Mesothelial cell of epicardium (in vitro differentiated cells): Measurements from ENCODE around the gene ID2. TPM values are rescaled to one million over a fixed set of nuclear protein-coding genes. Genes with fewer than 3 reads are reported as not detected.

Experiments used
- DNase-seq, 2 experiments: peaks; one replicate each; pipeline ENCODE4 v3.0.0; 2021; ENCODE audit warnings: low spot score in 2 of 2; ENCODE audit not compliant: unreplicated experiment in 2 of 2
- H3K27ac Mint-ChIP-seq: 2 replicates; pipeline ENCODE4 v1.8.0; 2021; ENCODE audit warnings: mixed read lengths
- H3K27me3 Mint-ChIP-seq: 2 replicates; pipeline ENCODE4 v1.8.0; 2021; ENCODE audit warnings: low read depth, mixed read lengths
- H3K36me3 Mint-ChIP-seq: 2 replicates; pipeline ENCODE4 v1.8.0; 2021; ENCODE audit warnings: mixed read lengths
- H3K4me1 Mint-ChIP-seq: 2 replicates; pipeline ENCODE4 v1.8.0; 2021; ENCODE audit warnings: mixed read lengths
- H3K4me3 Mint-ChIP-seq: 2 replicates; pipeline ENCODE4 v1.8.0; 2021; ENCODE audit warnings: mild to moderate bottlenecking, moderate library complexity, mixed read lengths
- H3K9me3 Mint-ChIP-seq: 2 replicates; pipeline ENCODE4 v1.8.0; 2021; ENCODE audit warnings: mixed read lengths
- CTCF ChIP-seq: fragments of 200-600 bp; sonication (generic); IDR thresholded peaks from one replicate; pipeline ENCODE4 v1.5.0; 2021; ENCODE audit warnings: antibody characterized with exemption; ENCODE audit not compliant: unreplicated experiment
- total RNA-seq: library from RNA; stranded (reverse); gene quantifications from 3 replicates; pipeline ENCODE4 v1.2.1, GENCODE V29; 2021

ID2 gene, protein sequence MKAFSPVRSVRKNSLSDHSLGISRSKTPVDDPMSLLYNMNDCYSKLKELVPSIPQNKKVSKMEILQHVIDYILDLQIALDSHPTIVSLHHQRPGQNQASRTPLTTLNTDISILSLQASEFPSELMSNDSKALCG
- 231 to 240 TPM (median 239 TPM) in 3 replicates for total RNA-seq

- H3K9me3 Mint-ChIP-seq: no peaks in the 10 kb centered on the region
- H3K27me3 Mint-ChIP-seq: no peaks in the 10 kb centered on the region
- H3K27ac Mint-ChIP-seq: peak within 1 kb of the TSS; percentile 100
- DNase-seq: peak; percentile 99 to 100
- H3K4me1 Mint-ChIP-seq: peaks cover 39% of the 10 kb centered on the region
- peak within 1 kb of the TSS; percentile 100 for H3K4me3 Mint-ChIP-seq
- no peak for TF ChIP-seq CTCF
- H3K36me3 Mint-ChIP-seq: peaks cover 13% of the 10 kb centered on the region
Observed at GRCh38 chr2:8681786-8682692, at the start of gene ID2. Gene ID2, plus strand, starts transcription at chr2:8682056. Its CDS starts 110 bp downstream, at chr2:8682166.

- H3K27me3 Mint-ChIP-seq: no peaks in the 10 kb centered on the region
- H3K27ac Mint-ChIP-seq: no peak overlapping the region
- H3K4me3 Mint-ChIP-seq: no peak overlapping the region
- H3K36me3 Mint-ChIP-seq: no peaks in the 10 kb centered on the region
- no peak for DNase-seq
- no peaks in the 10 kb centered on the region for H3K9me3 Mint-ChIP-seq
- no peak for TF ChIP-seq CTCF
- peaks cover 58% of the 10 kb centered on the region for H3K4me1 Mint-ChIP-seq
Observed at GRCh38 chr2:8632755-8633154, 49.1 kb upstream of the ID2 start.

DNA sequence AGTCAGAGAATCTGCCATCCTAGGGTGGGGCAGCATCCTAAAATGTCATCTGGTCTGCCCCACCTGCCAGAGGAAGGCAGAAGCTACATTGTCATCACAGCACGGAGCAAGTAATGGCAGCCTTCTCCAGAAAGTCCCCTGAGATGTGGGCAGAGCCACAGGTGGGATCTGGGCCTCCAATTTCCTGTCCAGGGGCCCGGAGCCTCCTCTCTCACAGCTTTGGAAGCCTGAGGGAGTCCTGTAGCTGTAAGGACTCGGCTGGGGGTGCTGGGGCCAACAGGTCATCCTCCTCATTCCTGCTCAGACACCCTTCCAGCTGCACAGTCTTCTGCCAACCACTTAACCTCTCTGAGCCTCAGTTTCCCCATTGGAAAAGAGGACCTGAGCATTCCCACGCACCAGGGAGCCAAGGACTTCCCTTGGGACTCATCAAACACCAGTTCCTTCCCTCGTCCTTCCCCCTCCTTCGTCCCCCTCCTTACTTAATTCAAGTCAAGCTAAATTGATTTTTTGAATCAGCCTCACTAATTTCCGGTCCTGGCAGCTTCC, 48.6 kb upstream of the ID2 start:
- Mint-ChIP-seq H3K27ac (peak overlapping the region; percentile 90), H3K4me3 (no peak overlapping the region), H3K4me1 (peaks cover 60% of the 10 kb centered on the region)

DNA sequence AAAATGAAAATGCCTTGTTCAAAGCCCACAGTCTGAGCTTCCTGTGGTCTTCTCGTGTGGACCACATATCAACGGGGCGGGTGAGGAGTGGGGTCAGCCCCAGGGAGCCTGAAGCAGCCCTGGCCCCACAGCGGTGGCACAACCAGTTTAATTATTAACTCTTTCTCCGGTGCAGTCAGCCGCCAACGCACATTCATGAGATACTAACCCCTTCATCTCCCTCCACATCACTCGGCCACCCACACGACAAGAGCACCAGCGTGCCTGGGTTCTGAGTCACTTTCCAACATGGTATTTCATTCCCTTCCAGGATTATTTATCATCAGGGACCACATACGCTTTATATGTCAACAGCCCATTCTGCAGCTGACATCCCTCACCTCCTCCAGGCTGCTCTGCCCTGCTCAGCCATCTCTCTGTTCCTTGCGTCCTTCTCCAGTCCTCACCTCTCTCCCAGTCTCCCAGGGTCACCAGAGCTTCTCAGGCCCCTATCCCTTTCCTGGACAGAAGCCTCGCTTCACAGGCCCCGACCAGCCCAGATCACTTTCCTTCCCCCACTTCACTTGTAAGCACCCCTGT, 48.0 kb upstream of the ID2 start:
- H3K27me3 Mint-ChIP-seq: no peaks in the 10 kb centered on the region
- H3K9me3 Mint-ChIP-seq: no peaks in the 10 kb centered on the region
- TF ChIP-seq CTCF: no peak
- H3K4me3 Mint-ChIP-seq: no peak overlapping the region
- H3K27ac Mint-ChIP-seq: peak overlapping the region; percentile 90
- no peaks in the 10 kb centered on the region for H3K36me3 Mint-ChIP-seq
- H3K4me1 Mint-ChIP-seq: peaks cover 60% of the 10 kb centered on the region
- no peak for DNase-seq

More for the DNA sequence above, 48.6 kb upstream of the ID2 start:
- H3K36me3 Mint-ChIP-seq: no peaks in the 10 kb centered on the region
- TF ChIP-seq CTCF: no peak
- no peaks in the 10 kb centered on the region for H3K27me3 Mint-ChIP-seq
- no peak for DNase-seq
- no peaks in the 10 kb centered on the region for H3K9me3 Mint-ChIP-seq

DNA sequence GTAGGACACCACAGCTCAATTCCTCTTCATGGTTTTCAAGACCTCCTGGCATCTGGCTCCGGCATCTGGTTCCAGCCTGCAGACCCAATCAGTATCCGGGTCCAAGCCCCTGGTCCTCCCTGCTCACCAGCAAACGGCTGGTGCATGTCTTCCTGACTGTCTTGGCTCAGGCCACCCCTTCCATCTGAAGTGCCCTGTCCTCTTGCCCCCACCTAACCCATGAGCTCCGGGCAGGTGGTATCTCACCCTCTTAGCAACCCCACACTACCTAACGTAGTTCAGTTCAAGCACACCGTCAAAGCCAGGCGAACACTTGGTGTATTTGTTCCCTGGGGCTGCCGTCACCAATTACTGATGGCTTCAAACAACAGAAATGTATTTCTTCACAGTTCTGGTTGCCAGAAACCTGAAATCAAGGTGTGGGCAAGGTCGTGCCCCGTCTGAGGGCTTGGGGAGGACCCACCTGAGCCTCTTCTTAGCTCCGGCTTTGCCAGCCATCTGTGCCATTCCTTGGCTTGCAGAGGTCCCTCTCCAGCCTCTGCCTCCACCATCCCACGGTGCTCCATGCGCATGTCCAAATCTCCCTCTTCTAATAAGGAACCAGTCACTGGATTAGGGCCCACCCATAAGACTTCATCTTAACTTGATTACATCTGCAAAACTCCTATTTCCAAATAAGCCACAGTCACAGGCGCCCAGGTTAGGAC, 47.2 kb upstream of the ID2 start:
- peak overlapping the region; percentile 90 for H3K27ac Mint-ChIP-seq

More for the DNA sequence above, 47.2 kb upstream of the ID2 start:
- Mint-ChIP-seq H3K9me3 (no peaks in the 10 kb centered on the region), H3K27me3 (no peaks in the 10 kb centered on the region), H3K4me1 (peaks cover 55% of the 10 kb centered on the region), H3K36me3 (no peaks in the 10 kb centered on the region), H3K4me3 (no peak overlapping the region)
- no peak for DNase-seq
- TF ChIP-seq CTCF: no peak
